Prostate gland (tissue), 2 donors: Measurements from ENCODE around the gene IMMT.

Experiments used
- CTCF ChIP-seq, 4 experiments: fragments of 200-600 bp in 2 of 4; fragments of 450-650 bp in 2 of 4; sonication (generic) in 2 of 4; IDR thresholded peaks; 1 replicate in 3 of 4; 2 replicates in 1 of 4; pipeline ENCODE4 v1.5.1; 2016 to 2019; ENCODE audit warnings: antibody characterized with exemption in 4 of 4, mild to moderate bottlenecking in 2 of 4, moderate library complexity in 2 of 4
- POLR2A ChIP-seq: fragments of 450-650 bp; IDR thresholded peaks from one replicate; pipeline ENCODE4 v1.6.1; 2016; ENCODE audit warnings: antibody characterized with exemption, mild to moderate bottlenecking
- POLR2AphosphoS5 ChIP-seq: sonication (generic); formaldehyde crosslinking; IDR thresholded peaks from one replicate; pipeline ENCODE4 v1.6.1; 2017; ENCODE audit warnings: antibody characterized with exemption

- TF ChIP-seq CTCF (IDR thresholded peaks at IDR 0.05) (no peak), POLR2A (no peak), POLR2AphosphoS5 (no peak)
Observed at GRCh38 chr2:86243950-86244733, 48.9 kb upstream of the IMMT start.
